HG03521 (cell line): ENCODE results near the gene LPAR1.

ENCODE experiments used
- ATAC-seq: cut with Tn5 transposase; IDR thresholded peaks from one replicate; pipeline ENCODE4 v1.9.1; 2021; ENCODE audit warnings: mild to moderate bottlenecking, moderate library complexity; ENCODE audit not compliant: unreplicated experiment

Gene LPAR1

GRCh38 chr9:111037708-111038330 is 451 bp downstream of the LPAR1 start:
- ATAC-seq = peak; percentile 46

- ATAC-seq = no peak
Measured at GRCh38 chr9:111037356-111037707, 938 bp downstream of the LPAR1 start.

- no peak for ATAC-seq
Measured at GRCh38 chr9:111036946-111037345, 1.3 kb downstream of the LPAR1 start.

GRCh38 chr9:111036429-111036789 is 1.9 kb downstream of the LPAR1 start:
- no peak for ATAC-seq

GRCh38 chr9:111035543-111036428 is 2.5 kb downstream of the LPAR1 start:
- ATAC-seq = no peak

GRCh38 chr9:111034898-111035539 is 3.3 kb downstream of the LPAR1 start:
- no peak for ATAC-seq

- ATAC-seq = no peak
Measured at GRCh38 chr9:111034170-111034897, 3.9 kb downstream of the LPAR1 start.

- ATAC-seq = no peak
Measured at GRCh38 chr9:111030492-111030891, 7.8 kb downstream of the LPAR1 start.

- no peak for ATAC-seq
Measured at GRCh38 chr9:111029260-111029659, 9.0 kb downstream of the LPAR1 start.

GRCh38 chr9:111027798-111028197 is 10.5 kb downstream of the LPAR1 start:
- ATAC-seq = no peak

- no peak for ATAC-seq
Measured at GRCh38 chr9:111023128-111023527, 15.1 kb downstream of the LPAR1 start.

GRCh38 chr9:111020594-111020993 is 17.7 kb downstream of the LPAR1 start:
- ATAC-seq = no peak

GRCh38 chr9:111016426-111017045 is 21.7 kb downstream of the LPAR1 start:
- no peak for ATAC-seq

GRCh38 chr9:111016016-111016415 is 22.3 kb downstream of the LPAR1 start:
- ATAC-seq = no peak

- no peak for ATAC-seq
Measured at GRCh38 chr9:111013707-111014106, 24.6 kb downstream of the LPAR1 start.

- no peak for ATAC-seq
Measured at GRCh38 chr9:111013250-111013649, 25.0 kb downstream of the LPAR1 start.

GRCh38 chr9:111008158-111009075 is 29.9 kb downstream of the LPAR1 start:
- no peak for ATAC-seq

- ATAC-seq = no peak
Measured at GRCh38 chr9:111005746-111006470, 32.4 kb downstream of the LPAR1 start.

- ATAC-seq = no peak
Measured at GRCh38 chr9:111004936-111005335, 33.3 kb downstream of the LPAR1 start.
